HepG2 (cell line): Measurements from ENCODE around the gene APBA1.

ENCODE experiments used
- ATRX ChIP-seq: sonication (generic); formaldehyde crosslinking; IDR thresholded peaks from 2 replicates; pipeline ENCODE4 v1.4.0; 2020; ENCODE audit warnings: missing genetic modification reagents, borderline replicate concordance
- CEBPG ChIP-seq: IDR thresholded peaks from 2 replicates; pipeline ENCODE4 v1.6.1; 2016
- FOSL1 ChIP-seq: sonication (generic); formaldehyde crosslinking; IDR thresholded peaks from 2 replicates; pipeline ENCODE4 v1.9.0; 2021; ENCODE audit warnings: missing genetic modification reagents, borderline replicate concordance
- HMG20A ChIP-seq: IDR thresholded peaks from 2 replicates; pipeline ENCODE4 v1.6.1; 2016; ENCODE audit warnings: borderline replicate concordance
- HOXA7 ChIP-seq: sonication (generic); formaldehyde crosslinking; IDR thresholded peaks from 2 replicates; pipeline ENCODE4 v1.8.1; 2022; ENCODE audit warnings: mild to moderate bottlenecking, missing genetic modification reagents, moderate library complexity
- MTA3 ChIP-seq: sonication (generic); formaldehyde crosslinking; IDR thresholded peaks from 2 replicates; pipeline ENCODE4 v1.4.0; 2020; ENCODE audit warnings: missing genetic modification reagents
- PCBP2 ChIP-seq: fragments of 200-400 bp; formaldehyde crosslinking; optimal IDR thresholded peaks from 2 replicates; pipeline ENCODE3; 2018; ENCODE audit warnings: low read length, low read depth; ENCODE audit not compliant: poor library complexity, severe bottlenecking
- ZNF235 ChIP-seq: sonication (generic); formaldehyde crosslinking; IDR thresholded peaks from 2 replicates; pipeline ENCODE4 v1.8.1; 2023; ENCODE audit warnings: mild to moderate bottlenecking, missing genetic modification reagents, borderline replicate concordance
- ZNF296 ChIP-seq: sonication (generic); formaldehyde crosslinking; conservative IDR thresholded peaks from 2 replicates; pipeline ENCODE4 v1.5.0; 2020; ENCODE audit warnings: mild to moderate bottlenecking, missing genetic modification reagents
- ZNF33B ChIP-seq: sonication (generic); formaldehyde crosslinking; IDR thresholded peaks from 2 replicates; pipeline ENCODE4 v1.5.1; 2020; ENCODE audit warnings: mild to moderate bottlenecking, missing genetic modification reagents
- ZNF343 ChIP-seq: sonication (generic); formaldehyde crosslinking; IDR thresholded peaks from 2 replicates; pipeline ENCODE4 v1.4.0; 2020; ENCODE audit warnings: mild to moderate bottlenecking, missing genetic modification reagents

DNA sequence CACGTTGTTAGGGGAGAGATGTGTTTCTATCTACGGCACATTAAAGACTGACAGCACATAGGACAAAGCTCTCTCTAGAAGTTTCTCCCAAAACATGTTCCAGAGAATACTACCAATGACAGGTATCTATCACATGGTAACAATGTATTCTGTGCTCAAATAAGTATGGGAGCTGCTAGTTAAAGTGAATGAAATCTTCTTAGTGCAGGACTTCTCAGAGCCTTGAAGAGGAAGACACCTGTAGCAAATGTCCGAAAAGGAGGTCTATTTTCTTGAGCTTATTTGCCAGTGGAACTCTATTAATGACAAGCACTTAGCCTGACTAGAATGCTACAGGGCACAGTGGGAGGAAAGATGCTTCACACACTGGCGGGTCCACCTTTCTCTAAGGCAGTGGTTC lies 209.8 kb downstream of the APBA1 start:
- TF ChIP-seq CEBPG (CRISPR knock-in tag): no peak
- no peak for TF ChIP-seq ZNF296
- TF ChIP-seq FOSL1: no peak
- TF ChIP-seq HOXA7 (CRISPR knock-in tag): no peak
- no peak for TF ChIP-seq ATRX (CRISPR knock-in tag)
- TF ChIP-seq MTA3 (CRISPR knock-in tag): no peak
- no peak for TF ChIP-seq ZNF33B (CRISPR knock-in tag)
- no peak for TF ChIP-seq PCBP2
- no peak for TF ChIP-seq HMG20A
- no peak for TF ChIP-seq ZNF235 (CRISPR knock-in tag)
- no peak for TF ChIP-seq ZNF343 (CRISPR knock-in tag)
